GM12891 (cell line): Measurements from ENCODE around the gene SMIM7.

Experiments used
- PAX5 ChIP-seq: IDR thresholded peaks from 2 replicates; pipeline ENCODE4 v1.6.1; 2011; ENCODE audit warnings: low read length, moderate library complexity, mild to moderate bottlenecking; ENCODE audit not compliant: insufficient read depth, severe bottlenecking
- POLR2A ChIP-seq: IDR thresholded peaks from 2 replicates; pipeline ENCODE4 v1.6.1; 2011; ENCODE audit warnings: low read depth, low read length, control low read depth
- POLR2AphosphoS5 ChIP-seq: IDR thresholded peaks from 2 replicates; pipeline ENCODE4 v1.6.1; 2011; ENCODE audit warnings: low read depth, low read length, control low read depth
- POU2F2 ChIP-seq: IDR thresholded peaks from 2 replicates; pipeline ENCODE4 v1.6.1; 2011; ENCODE audit warnings: low read depth, mild to moderate bottlenecking, control low read depth, low read length, moderate library complexity
- SPI1 ChIP-seq: IDR thresholded peaks from 2 replicates; pipeline ENCODE4 v1.6.1; 2011; ENCODE audit warnings: low read depth, low read length, control low read depth
- TAF1 ChIP-seq: IDR thresholded peaks from 2 replicates; pipeline ENCODE4 v1.6.1; 2011; ENCODE audit warnings: low read depth, low read length, control low read depth

DNA sequence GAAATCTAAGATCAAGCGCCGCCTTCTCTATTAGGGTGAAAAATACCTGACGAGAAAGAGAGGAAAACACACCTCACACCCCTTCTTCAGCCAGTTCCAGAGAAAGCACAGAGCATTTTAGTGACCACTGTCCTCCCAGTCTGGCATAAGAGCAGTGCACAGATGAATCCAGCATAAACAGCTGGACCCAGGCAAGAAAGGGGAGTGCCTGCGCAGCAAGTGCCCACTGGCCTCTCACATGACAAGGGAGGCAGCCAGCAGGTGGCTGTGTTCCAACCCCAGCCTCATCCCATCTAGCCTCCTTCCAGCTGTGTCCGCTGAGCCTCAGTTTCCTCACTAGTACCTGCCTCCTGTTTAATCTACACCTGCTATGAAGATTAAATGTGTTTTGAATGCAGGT is 39.9 kb downstream of the SMIM7 start:
- no peak for TF ChIP-seq POLR2A
- no peak for TF ChIP-seq SPI1
- TF ChIP-seq TAF1: no peak
- TF ChIP-seq POLR2AphosphoS5: no peak
- no peak for TF ChIP-seq PAX5
- no peak for TF ChIP-seq POU2F2
